Hematopoietic multipotent progenitor cell treated with erythropoietin and hydrocortisone succinate and interleukin-3 and kit ligand, for 8 days (in vitro differentiated cells): Measurements from ENCODE around the gene FNIP1.
"Not testable (repeated sequence)": the region's sequence is repeated elsewhere in the genome, so short reads cannot be mapped to it uniquely, and the experiment has no call there.

Source experiments
- DNase-seq: peaks from one replicate; pipeline ENCODE4 v3.0.0-alpha.2; 2015

FNIP1 gene

DNA sequence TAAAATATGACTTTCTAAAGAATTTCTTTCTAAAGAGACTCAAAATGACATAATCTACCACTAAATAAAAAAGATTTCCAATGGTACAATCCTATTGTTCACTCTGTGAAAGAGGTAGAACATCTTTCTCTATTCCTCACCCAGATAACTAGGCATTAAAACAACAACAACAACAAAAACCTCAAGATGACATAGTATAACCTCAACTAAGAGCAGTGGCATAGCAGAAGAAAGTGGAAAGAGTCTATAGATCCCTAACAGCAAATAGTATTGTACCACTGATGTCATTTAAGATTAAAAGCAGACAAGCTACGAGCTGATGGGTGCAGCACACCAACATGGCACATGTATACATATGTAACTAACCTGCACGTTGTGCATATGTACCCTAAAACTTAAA is 191.7 kb downstream of the FNIP1 start:
- no peak for DNase-seq

DNA sequence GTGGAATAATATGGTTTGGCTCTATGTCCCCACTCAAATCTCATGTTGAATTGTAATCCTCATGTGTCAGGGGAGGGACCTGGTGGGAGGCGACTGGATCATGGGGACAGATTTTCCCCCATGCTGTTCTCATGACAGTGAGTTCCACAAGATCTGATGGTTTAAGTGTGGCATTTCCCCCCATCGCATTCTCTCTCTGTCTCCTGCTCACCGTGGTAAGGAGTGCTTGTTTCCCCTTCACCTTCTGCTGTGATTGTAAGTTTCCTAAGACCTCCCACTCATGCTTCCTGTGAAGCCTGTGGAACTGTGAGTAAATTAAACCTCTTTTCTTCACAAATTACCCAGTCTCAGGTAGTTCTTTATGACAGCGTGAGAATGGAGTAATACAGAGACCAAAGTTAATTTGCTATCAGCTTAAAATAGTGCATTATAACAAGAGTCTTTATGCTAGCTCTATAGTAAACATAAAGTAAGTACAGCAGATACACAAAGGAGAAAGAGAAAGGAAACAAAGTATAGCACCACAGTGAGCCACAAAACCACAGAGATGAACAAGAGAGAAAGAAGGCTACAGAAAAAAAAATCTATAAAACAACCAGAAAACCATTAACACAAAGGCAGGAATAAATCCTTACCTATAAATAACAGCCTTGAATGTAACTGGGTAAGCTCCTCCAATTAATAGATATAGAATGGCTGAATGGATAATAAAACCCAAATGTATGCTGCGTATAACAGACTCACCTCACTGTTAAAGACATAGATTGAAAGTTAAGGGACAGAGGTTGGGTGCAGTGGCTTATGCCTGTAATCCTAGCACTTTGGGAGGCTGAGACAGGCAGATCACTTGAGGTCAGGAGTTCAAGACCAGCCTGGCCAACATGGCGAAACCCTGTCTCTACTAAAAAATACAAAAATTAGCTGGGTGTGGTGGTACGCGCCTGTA is 201.5 kb downstream of the FNIP1 start:
- no peak for DNase-seq

DNA sequence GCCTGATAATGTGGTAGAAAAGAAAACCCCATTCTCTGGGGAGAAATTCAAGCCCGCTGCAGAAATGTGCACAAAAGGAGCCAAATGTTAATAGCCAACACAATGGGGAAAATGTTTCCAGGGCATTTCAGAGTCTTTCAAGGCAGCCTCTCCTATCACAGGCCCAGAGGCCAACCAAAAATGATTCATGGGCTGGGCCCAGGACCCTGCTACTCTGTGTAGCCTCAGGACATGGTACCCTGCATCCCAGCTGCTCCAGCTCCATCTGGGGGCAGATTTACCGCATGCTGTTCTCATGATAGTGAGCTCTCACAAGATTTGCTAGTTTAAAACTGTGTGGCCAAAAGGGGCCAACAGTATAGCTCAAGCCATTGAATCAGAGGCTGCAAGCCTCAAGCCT is 202.9 kb downstream of the FNIP1 start:
- no peak for DNase-seq

DNA sequence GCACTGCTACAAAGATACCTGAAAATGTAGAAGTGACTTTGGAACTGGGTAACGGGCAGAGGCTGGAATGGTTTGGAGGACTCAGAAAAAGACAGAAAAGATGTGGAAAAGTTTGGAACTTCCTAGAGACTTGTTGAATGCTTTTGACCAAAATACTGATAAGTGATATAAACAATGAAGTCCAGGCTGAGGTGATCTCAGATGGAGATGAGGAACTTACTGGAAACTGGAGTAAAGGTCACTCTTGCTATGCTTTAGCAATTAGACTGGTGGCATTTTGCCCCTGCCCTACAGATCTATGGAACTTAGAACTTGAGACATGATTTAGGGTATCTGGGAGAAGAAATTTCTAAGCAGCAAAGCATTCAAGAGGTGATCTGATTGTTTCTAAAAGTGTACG is 203.4 kb downstream of the FNIP1 start:
- DNase-seq, result not testable (repeated sequence)
